NB4 (cell line): Measurements from ENCODE around the gene RPP40.

Experiments
- DNase-seq: peaks from one replicate; pipeline ENCODE4 v3.0.0; 2010; ENCODE audit warnings: low read depth
- H3K4me3 ChIP-seq: one replicate; pipeline ENCODE4 v1.5.1; 2011; ENCODE audit warnings: mild to moderate bottlenecking, low read depth, low read length, moderate library complexity
- CTCF ChIP-seq: IDR thresholded peaks from one replicate; pipeline ENCODE4 v1.5.1; 2012; ENCODE audit warnings: low read depth, low read length
- MAX ChIP-seq: IDR thresholded peaks from 2 replicates; pipeline ENCODE4 v1.6.1; 2011; ENCODE audit warnings: low read depth, low read length
- MYC ChIP-seq: IDR thresholded peaks from 2 replicates; pipeline ENCODE4 v1.6.1; 2011; ENCODE audit warnings: low read depth, low read length
- POLR2A ChIP-seq: IDR thresholded peaks from 2 replicates; pipeline ENCODE4 v1.6.1; 2011; ENCODE audit warnings: mild to moderate bottlenecking; ENCODE audit not compliant: insufficient read length; ENCODE audit errors: extremely low read depth

RPP40 gene

GRCh38 chr6:4970739-4971395 is 33.0 kb downstream of the RPP40 start:
- H3K4me3 ChIP-seq = no peak overlapping the region
- TF ChIP-seq MAX (no peak), CTCF (no peak), MYC (no peak), POLR2A (no peak)
- no peak for DNase-seq

GRCh38 chr6:4969609-4970285 is 34.1 kb downstream of the RPP40 start:
- H3K4me3 ChIP-seq = no peak overlapping the region
- TF ChIP-seq CTCF (no peak), MAX (no peak), POLR2A (no peak), MYC (no peak)
- no peak for DNase-seq

- TF ChIP-seq MAX (no peak), CTCF (no peak), POLR2A (no peak)
- no peak for DNase-seq
- no peak overlapping the region for H3K4me3 ChIP-seq
Measured at GRCh38 chr6:4967301-4968030, 36.4 kb downstream of the RPP40 start.

GRCh38 chr6:4965562-4966389 is 38.1 kb downstream of the RPP40 start:
- DNase-seq = peak; percentile 49
- H3K4me3 ChIP-seq = no peak overlapping the region
- TF ChIP-seq POLR2A (no peak), MYC (no peak), MAX (no peak), CTCF (no peak)

GRCh38 chr6:4964675-4965561 is 38.9 kb downstream of the RPP40 start:
- no peak for DNase-seq
- TF ChIP-seq POLR2A = no peak
- TF ChIP-seq CTCF = no peak
- TF ChIP-seq MYC = no peak
- TF ChIP-seq MAX = no peak
- no peak overlapping the region for H3K4me3 ChIP-seq
